D721Med (cell line): ENCODE results near the gene CHST8.
"Not testable (repeated sequence)": the region's sequence is repeated elsewhere in the genome, so short reads cannot be mapped to it uniquely, and the experiment has no call there.

Experiments
- DNase-seq: peaks from one replicate; pipeline ENCODE4 v3.0.0; 2011; ENCODE audit warnings: low spot score; ENCODE audit not compliant: insufficient read length
- FAIRE-seq: peaks from 2 replicates; lab custom pipeline; 2011; peaks lifted over from hg19 to GRCh38; lab: Jason Lieb, UNC
- CTCF ChIP-seq: IDR thresholded peaks from 2 replicates; pipeline ENCODE4 v1.5.1; 2012; ENCODE audit warnings: mild to moderate bottlenecking, control low read depth; ENCODE audit not compliant: insufficient read depth; ENCODE audit errors: missing control alignments

Gene CHST8

DNA sequence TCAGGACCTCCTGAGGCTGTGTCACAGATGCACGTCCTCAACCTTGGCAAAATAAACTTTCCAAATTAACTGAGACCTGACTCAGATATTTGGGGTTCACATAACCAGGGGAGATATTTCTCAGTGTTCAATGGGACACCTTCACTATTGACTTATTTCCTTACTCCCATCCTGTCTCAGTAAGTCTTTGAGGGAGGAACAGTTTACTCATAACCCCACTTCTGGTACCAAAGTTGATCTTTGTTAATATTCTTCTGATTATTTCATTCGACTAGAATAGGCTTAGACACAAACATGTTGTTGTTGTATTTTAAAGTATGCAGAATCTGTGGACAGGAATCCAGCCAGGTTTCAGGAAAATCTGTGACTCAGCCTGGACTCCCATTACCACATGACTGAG is 34.6 kb upstream of the CHST8 start:
- no peak for TF ChIP-seq CTCF
- no peak for FAIRE-seq
- DNase-seq: no peak

DNA sequence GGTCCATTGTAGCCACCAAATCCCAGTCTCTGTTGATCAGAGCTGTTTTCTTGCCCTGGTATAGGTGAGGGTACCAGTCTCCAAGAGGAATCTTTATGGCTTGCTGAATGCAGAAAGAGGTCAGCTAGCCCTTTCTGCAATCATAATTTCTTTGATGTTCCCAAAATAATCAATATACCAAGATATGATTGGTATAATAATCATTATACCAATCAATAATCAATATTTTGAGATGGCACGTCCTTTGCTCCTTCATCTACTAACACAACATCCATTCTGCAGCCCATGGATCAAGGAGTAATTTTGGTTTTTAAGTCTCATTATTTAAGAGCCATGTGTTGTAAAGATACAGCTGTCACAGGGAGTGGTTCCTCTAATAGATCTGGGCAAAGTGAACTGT is 31.5 kb upstream of the CHST8 start:
- no peak for TF ChIP-seq CTCF
- no peak for DNase-seq
- no peak for FAIRE-seq

DNA sequence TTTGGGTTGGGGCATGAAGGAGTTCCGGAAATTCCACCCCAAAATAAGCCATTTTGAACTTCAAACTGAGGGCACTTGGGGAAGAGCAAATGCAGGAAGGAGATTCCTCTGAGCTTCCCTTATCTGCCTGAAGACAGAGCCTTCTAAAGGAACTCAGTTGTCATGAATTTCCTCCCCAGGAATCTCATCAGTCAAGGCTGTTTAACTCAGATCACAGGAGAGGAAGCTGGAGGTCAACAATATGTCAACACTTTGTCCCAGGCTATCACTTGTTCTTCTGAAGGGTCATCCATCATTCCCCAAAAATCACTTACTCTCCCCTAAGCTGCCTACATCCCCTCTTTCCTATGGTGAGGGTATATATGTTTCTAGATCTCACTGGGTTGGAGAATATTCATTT is 26.0 kb upstream of the CHST8 start:
- FAIRE-seq (no peak), DNase-seq (no peak)
- no peak for TF ChIP-seq CTCF

- no peak for DNase-seq
- FAIRE-seq: no peak
- TF ChIP-seq CTCF: no peak
Measured at GRCh38 chr19:33601583-33601982, 20.2 kb upstream of the CHST8 start.

DNA sequence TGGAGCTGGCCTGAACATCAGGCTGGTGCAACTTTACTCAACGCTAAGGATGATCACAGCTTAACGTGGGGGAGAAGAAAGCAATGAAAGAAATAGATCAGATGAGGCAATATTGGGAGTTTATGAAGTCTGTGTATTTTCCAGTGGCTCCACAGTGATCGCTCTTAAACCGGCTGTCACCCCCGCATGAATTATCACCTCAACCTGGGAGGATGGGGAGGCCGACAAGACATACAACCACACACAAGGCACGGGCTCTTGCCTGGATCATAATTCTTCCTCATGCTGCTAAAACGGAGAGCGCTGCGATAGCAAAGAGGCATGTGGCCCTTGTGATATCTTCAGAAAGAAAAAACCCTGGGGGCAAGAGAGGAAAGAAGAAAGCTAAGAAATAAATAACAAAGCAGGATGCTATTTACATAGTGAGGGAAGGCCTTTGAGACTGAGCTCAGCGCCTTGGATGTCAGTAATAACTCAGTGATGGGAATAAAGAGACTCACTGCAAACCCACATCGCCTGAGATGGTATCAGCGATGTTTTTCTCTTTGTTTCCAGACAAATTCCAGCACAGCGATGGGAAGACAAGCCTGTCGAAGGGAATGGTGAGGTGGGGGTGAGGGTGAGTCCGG is 19.1 kb upstream of the CHST8 start:
- no peak for TF ChIP-seq CTCF
- DNase-seq (no peak), FAIRE-seq (no peak)

DNA sequence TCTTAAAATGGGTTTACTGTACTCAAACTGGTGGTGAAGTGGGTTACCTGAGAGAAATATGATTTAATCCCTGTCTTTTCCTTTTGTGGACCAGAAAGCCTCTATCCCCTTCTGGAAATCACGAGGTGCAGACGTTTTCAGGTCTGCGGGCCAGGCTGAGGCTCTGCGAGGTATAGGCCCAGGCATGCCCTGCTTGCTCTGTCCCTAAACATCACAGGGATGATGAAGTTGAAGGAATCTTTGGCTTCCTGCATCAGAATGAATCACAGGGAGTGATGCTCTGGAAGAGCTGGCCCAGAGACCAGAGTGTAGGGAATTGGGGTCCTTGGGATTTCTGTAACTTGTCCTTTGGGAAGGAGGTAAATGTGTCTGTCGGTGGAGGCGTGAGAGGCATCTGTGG is 18.4 kb upstream of the CHST8 start:
- no peak for TF ChIP-seq CTCF
- DNase-seq (no peak), FAIRE-seq (no peak)

- DNase-seq: no peak
- no peak for FAIRE-seq
- no peak for TF ChIP-seq CTCF
Measured at GRCh38 chr19:33604651-33605050, 17.1 kb upstream of the CHST8 start.

DNA sequence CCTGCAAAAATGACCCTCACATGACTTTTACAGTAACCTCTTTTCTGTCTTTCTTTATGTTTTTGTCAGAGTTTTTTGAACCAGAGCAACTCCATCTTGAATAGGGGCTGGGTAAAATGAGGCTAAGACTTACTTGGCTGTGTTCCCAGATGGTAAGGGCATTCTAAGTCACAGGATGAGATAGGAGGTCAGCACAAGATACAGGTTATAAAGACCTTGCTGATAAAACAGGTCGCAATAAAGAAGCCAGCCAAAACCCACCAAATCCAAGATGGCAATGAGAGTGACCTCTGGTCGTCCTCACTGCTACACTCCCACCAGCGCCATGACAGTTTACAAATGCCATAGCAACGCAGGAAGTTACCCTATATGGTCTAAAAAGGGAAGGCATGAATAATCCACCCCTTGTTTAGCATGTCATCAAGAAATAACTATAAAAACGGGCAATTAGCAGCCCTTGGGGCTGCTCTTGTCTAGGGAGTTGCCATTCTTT is 15.9 kb upstream of the CHST8 start:
- not testable (repeated sequence) for DNase-seq, FAIRE-seq
